GM12875 (cell line): ENCODE data around the gene B4GALNT4.
"Not testable (repeated sequence)": the region's sequence is repeated elsewhere in the genome, so short reads cannot be mapped to it uniquely, and the experiment has no call there.

Experiments
- H3K4me3 ChIP-seq: one replicate; pipeline ENCODE4 v1.5.1; 2011; ENCODE audit warnings: low read depth, low read length, control low read depth
- CTCF ChIP-seq: IDR thresholded peaks from 2 replicates; pipeline ENCODE4 v1.5.1; 2011; ENCODE audit warnings: low read depth, mild to moderate bottlenecking, control low read depth, inconsistent platforms, low read length, moderate library complexity, borderline replicate concordance; ENCODE audit not compliant: insufficient read depth

B4GALNT4 gene

GRCh38 chr11:337711-338110, 31.6 kb upstream of the B4GALNT4 start:
- no peak overlapping the region for H3K4me3 ChIP-seq
- no peak for TF ChIP-seq CTCF

GRCh38 chr11:339963-340362, 29.3 kb upstream of the B4GALNT4 start:
- no peak for TF ChIP-seq CTCF
- no peak overlapping the region for H3K4me3 ChIP-seq

- no peak overlapping the region for H3K4me3 ChIP-seq
- no peak for TF ChIP-seq CTCF
These were observed 28.5 kb upstream of the B4GALNT4 start for GRCh38 chr11:340539-341512.

GRCh38 chr11:342328-342727, 27.0 kb upstream of the B4GALNT4 start:
- H3K4me3 ChIP-seq = no peak overlapping the region
- TF ChIP-seq CTCF = no peak

- no peak for TF ChIP-seq CTCF
These were observed 24.3 kb upstream of the B4GALNT4 start for GRCh38 chr11:344836-345578.

GRCh38 chr11:346529-346928, 22.8 kb upstream of the B4GALNT4 start:
- no peak for TF ChIP-seq CTCF
- H3K4me3 ChIP-seq = no peak overlapping the region

More at GRCh38 chr11:344836-345578, 24.3 kb upstream of the B4GALNT4 start:
- no peak overlapping the region for H3K4me3 ChIP-seq

- H3K4me3 ChIP-seq = not testable (repeated sequence)
These were observed 19.9 kb upstream of the B4GALNT4 start for GRCh38 chr11:349270-349954.

GRCh38 chr11:350033-350722, 19.1 kb upstream of the B4GALNT4 start:
- not testable (repeated sequence) for H3K4me3 ChIP-seq
